Measurements from ENCODE around the gene AACS.
"Not testable (repeated sequence)": the region's sequence is repeated elsewhere in the genome, so short reads cannot be mapped to it uniquely, and the experiment has no call there.

AACS gene

GRCh38 chr12:125069616-125070015 lies 4.4 kb downstream of the AACS start:
- Histone ChIP-seq H3K27me3 (ENCODE audit: insufficient read depth, insufficient read length) (no peaks in the 10 kb centered on the region), H3K9ac (ENCODE audit: insufficient read length, low read depth) (no peak overlapping the region), H3K4me1 (ENCODE audit: insufficient read depth, insufficient read length) (peaks cover 19% of the 10 kb centered on the region), H3K9me3 (ENCODE audit: insufficient read depth, low read length) (no peaks in the 10 kb centered on the region), H3K36me3 (ENCODE audit: insufficient read depth, insufficient read length, low read length) (peaks cover 29% of the 10 kb centered on the region), H3K4me3 (ENCODE audit: insufficient read length, low read depth) (no peak overlapping the region)
- no peak for TF ChIP-seq ZNF274 (IDR thresholded peaks at IDR 0.05; ENCODE audit: low read depth, low read length)
- TF ChIP-seq YY1 (IDR thresholded peaks at IDR 0.05; ENCODE audit: insufficient read depth, insufficient read length): no peak
- no peak for DNase-seq (ENCODE audit: low read depth, low spot score)

- Histone ChIP-seq H3K36me3 (ENCODE audit: insufficient read depth, insufficient read length, low read length) (peaks cover 29% of the 10 kb centered on the region), H3K9ac (ENCODE audit: insufficient read length, low read depth) (no peak overlapping the region), H3K4me1 (ENCODE audit: insufficient read depth, insufficient read length) (peaks cover 19% of the 10 kb centered on the region), H3K9me3 (ENCODE audit: insufficient read depth, low read length) (no peaks in the 10 kb centered on the region), H3K4me3 (ENCODE audit: insufficient read length, low read depth) (no peak overlapping the region), H3K27me3 (ENCODE audit: insufficient read depth, insufficient read length) (no peaks in the 10 kb centered on the region)
- TF ChIP-seq YY1 (IDR thresholded peaks at IDR 0.05; ENCODE audit: insufficient read depth, insufficient read length): no peak
- no peak for TF ChIP-seq SUZ12 (IDR thresholded peaks at IDR 0.05; ENCODE audit: extremely low read depth, insufficient read depth, insufficient read length)
- no peak for TF ChIP-seq ZNF274 (IDR thresholded peaks at IDR 0.05; ENCODE audit: low read depth, low read length)
- no peak for DNase-seq (ENCODE audit: low read depth, low spot score)
These were observed 4.9 kb downstream of the AACS start for GRCh38 chr12:125070112-125070511.

GRCh38 chr12:125070661-125071390 lies 5.6 kb downstream of the AACS start:
- Histone ChIP-seq H3K27me3 (ENCODE audit: insufficient read depth, insufficient read length) (no peaks in the 10 kb centered on the region), H3K4me3 (ENCODE audit: insufficient read length, low read depth) (no peak overlapping the region), H3K4me1 (ENCODE audit: insufficient read depth, insufficient read length) (peaks cover 19% of the 10 kb centered on the region), H3K9me3 (ENCODE audit: insufficient read depth, low read length) (no peaks in the 10 kb centered on the region), H3K36me3 (ENCODE audit: insufficient read depth, insufficient read length, low read length) (peaks cover 30% of the 10 kb centered on the region), H3K9ac (ENCODE audit: insufficient read length, low read depth) (no peak overlapping the region)
- TF ChIP-seq SUZ12 (IDR thresholded peaks at IDR 0.05; ENCODE audit: extremely low read depth, insufficient read depth, insufficient read length) (no peak), YY1 (IDR thresholded peaks at IDR 0.05; ENCODE audit: insufficient read depth, insufficient read length) (no peak), ZNF274 (IDR thresholded peaks at IDR 0.05; ENCODE audit: low read depth, low read length) (no peak)
- DNase-seq (ENCODE audit: low read depth, low spot score): no peak

- peaks cover 36% of the 10 kb centered on the region for H3K36me3 ChIP-seq (ENCODE audit: insufficient read depth, insufficient read length, low read length)
- H3K27me3 ChIP-seq (ENCODE audit: insufficient read depth, insufficient read length): no peaks in the 10 kb centered on the region
- peaks cover 19% of the 10 kb centered on the region for H3K4me1 ChIP-seq (ENCODE audit: insufficient read depth, insufficient read length)
- H3K9ac ChIP-seq (ENCODE audit: insufficient read length, low read depth): no peak overlapping the region
- H3K4me3 ChIP-seq (ENCODE audit: insufficient read length, low read depth): no peak overlapping the region
- DNase-seq (ENCODE audit: low read depth, low spot score): no peak
- TF ChIP-seq YY1 (IDR thresholded peaks at IDR 0.05; ENCODE audit: insufficient read depth, insufficient read length) (no peak), SUZ12 (IDR thresholded peaks at IDR 0.05; ENCODE audit: extremely low read depth, insufficient read depth, insufficient read length) (no peak), ZNF274 (IDR thresholded peaks at IDR 0.05; ENCODE audit: low read depth, low read length) (no peak)
- H3K9me3 ChIP-seq (ENCODE audit: insufficient read depth, low read length): no peaks in the 10 kb centered on the region
These were observed 6.2 kb downstream of the AACS start for GRCh38 chr12:125071456-125071855.

- no peak overlapping the region for H3K9ac ChIP-seq (ENCODE audit: insufficient read length, low read depth)
- H3K9me3 ChIP-seq (ENCODE audit: insufficient read depth, low read length): no peaks in the 10 kb centered on the region
- H3K4me3 ChIP-seq (ENCODE audit: insufficient read length, low read depth): no peak overlapping the region
- DNase-seq (ENCODE audit: low read depth, low spot score): no peak
- peaks cover 42% of the 10 kb centered on the region for H3K36me3 ChIP-seq (ENCODE audit: insufficient read depth, insufficient read length, low read length)
- no peaks in the 10 kb centered on the region for H3K27me3 ChIP-seq (ENCODE audit: insufficient read depth, insufficient read length)
- H3K4me1 ChIP-seq (ENCODE audit: insufficient read depth, insufficient read length): peaks cover 13% of the 10 kb centered on the region
- TF ChIP-seq SUZ12 (IDR thresholded peaks at IDR 0.05; ENCODE audit: extremely low read depth, insufficient read depth, insufficient read length): no peak
- no peak for TF ChIP-seq YY1 (IDR thresholded peaks at IDR 0.05; ENCODE audit: insufficient read depth, insufficient read length)
- no peak for TF ChIP-seq ZNF274 (IDR thresholded peaks at IDR 0.05; ENCODE audit: low read depth, low read length)
These were observed 7.3 kb downstream of the AACS start for GRCh38 chr12:125072496-125072895.

GRCh38 chr12:125074294-125074693 lies 9.1 kb downstream of the AACS start:
- H3K9ac ChIP-seq (ENCODE audit: insufficient read length, low read depth); H3K27me3 ChIP-seq (ENCODE audit: insufficient read depth, insufficient read length); DNase-seq (ENCODE audit: low read depth, low spot score); H3K4me3 ChIP-seq (ENCODE audit: insufficient read length, low read depth); H3K4me1 ChIP-seq (ENCODE audit: insufficient read depth, insufficient read length); H3K9me3 ChIP-seq (ENCODE audit: insufficient read depth, low read length): not testable (repeated sequence)
- H3K36me3 ChIP-seq (ENCODE audit: insufficient read depth, insufficient read length, low read length): peaks cover 46% of the 10 kb centered on the region

GRCh38 chr12:125076103-125076502 lies 10.9 kb downstream of the AACS start:
- no peaks in the 10 kb centered on the region for H3K27me3 ChIP-seq (ENCODE audit: insufficient read depth, insufficient read length)
- no peak for DNase-seq (ENCODE audit: low read depth, low spot score)
- H3K36me3 ChIP-seq (ENCODE audit: insufficient read depth, insufficient read length, low read length): peaks cover 39% of the 10 kb centered on the region
- no peak overlapping the region for H3K4me3 ChIP-seq (ENCODE audit: insufficient read length, low read depth)
- no peaks in the 10 kb centered on the region for H3K9me3 ChIP-seq (ENCODE audit: insufficient read depth, low read length)
- no peak for TF ChIP-seq YY1 (IDR thresholded peaks at IDR 0.05; ENCODE audit: insufficient read depth, insufficient read length)
- no peak for TF ChIP-seq SUZ12 (IDR thresholded peaks at IDR 0.05; ENCODE audit: extremely low read depth, insufficient read depth, insufficient read length)
- TF ChIP-seq ZNF274 (IDR thresholded peaks at IDR 0.05; ENCODE audit: low read depth, low read length): no peak
- no peak overlapping the region for H3K9ac ChIP-seq (ENCODE audit: insufficient read length, low read depth)
- H3K4me1 ChIP-seq (ENCODE audit: insufficient read depth, insufficient read length): peaks cover under 1% of the 10 kb centered on the region

Measured in NT2/D1 (cell line).